HepG2 (cell line): ENCODE data around the gene PNRC1. TPM values are rescaled to one million over a fixed set of nuclear protein-coding genes. Genes with fewer than 3 reads are reported as not detected.

Experiments used
- ATAC-seq: fragments of 200-7000 bp; cut with Tn5 transposase; 3 replicates; pipeline ENCODE4 v1.9.1; 2020; ENCODE audit warnings: mild to moderate bottlenecking, moderate library complexity
- BruUV-seq: library from RNA; stranded (reverse); fragments of 400-500 nt; replicated peaks from 2 replicates; lab custom pipeline; 2021; lab: Mats Ljungman, UMichigan
- CTCF ChIA-PET: fragments of 300-600 bp; formaldehyde crosslinking; extraction: SDS; loops from one replicate; lab custom pipeline; 2021; ENCODE audit warnings: low total read pairs, inconsistent platforms, low intra/inter-chr PET ratio; lab: Yijun Ruan, JAX
- POLR2A ChIA-PET: fragments of 350-600 bp; sonication (Branson Sonifier 250); formaldehyde crosslinking; loops from one replicate; lab custom pipeline; 2020; ENCODE audit warnings: antibody characterized with exemption, inconsistent platforms; lab: Yijun Ruan, JAX
- DNase-seq: peaks from one replicate; pipeline ENCODE4 v3.0.0-alpha.2; 2015; ENCODE audit warnings: low spot score
- FAIRE-seq: peaks from 3 replicates; lab custom pipeline; 2011; peaks lifted over from hg19 to GRCh38; lab: Jason Lieb, UNC
- H2AFZ ChIP-seq: one replicate; pipeline ENCODE4 v1.6.1; 2011; ENCODE audit warnings: low read length, inconsistent platforms
- H3K27ac ChIP-seq: fragments of 300-600 bp; 3 replicates; pipeline ENCODE4 v1.8.0; 2011; ENCODE audit warnings: mixed run types, mild to moderate bottlenecking, mixed read lengths, low read length, inconsistent platforms; ENCODE audit not compliant: insufficient read depth; ENCODE audit errors: extremely low read length
- H3K27me3 ChIP-seq, 2 experiments: fragments of 200-600 bp in 1 of 2; 2 replicates in 1 of 2; 3 replicates in 1 of 2; pipeline versions ENCODE4 v1.6.0 to v1.8.0; 2011; ENCODE audit warnings: low read length in 2 of 2, mild to moderate bottlenecking in 2 of 2, moderate library complexity in 2 of 2, inconsistent platforms in 1 of 2; ENCODE audit not compliant: insufficient read depth in 2 of 2, control insufficient read depth in 1 of 2
- H3K36me3 ChIP-seq, 2 experiments: fragments of 200-600 bp in 1 of 2; replicated peaks in 1 of 2; 2 replicates in 1 of 2; 3 replicates in 1 of 2; pipeline versions ENCODE4 v1.5.1 to v1.8.0; 2011; ENCODE audit warnings: low read length in 2 of 2, inconsistent platforms in 1 of 2; ENCODE audit not compliant: insufficient read depth in 2 of 2, control insufficient read depth in 1 of 2
- H3K4me1 ChIP-seq: 2 replicates; pipeline ENCODE4 v1.5.1; 2012; ENCODE audit warnings: low read length, inconsistent platforms; ENCODE audit not compliant: insufficient read depth
- H3K4me2 ChIP-seq: 2 replicates; pipeline ENCODE4 v1.6.0; 2011; ENCODE audit warnings: low read depth, low read length, inconsistent platforms
- H3K4me3 ChIP-seq, 3 experiments: fragments of 200-600 bp in 1 of 3; sonication (generic), shearing (Covaris generic) in 1 of 3; replicated peaks in 1 of 3; 2 replicates each; pipeline ENCODE4 v1.5.1; 2011 to 2016; ENCODE audit warnings: low read length in 3 of 3, inconsistent platforms in 2 of 3, low read depth in 2 of 3, mild to moderate bottlenecking in 2 of 3, control low read depth in 1 of 3, mixed read lengths in 1 of 3; ENCODE audit not compliant: insufficient read depth in 1 of 3
- H3K79me2 ChIP-seq: one replicate; pipeline ENCODE4 v1.6.1; 2011; ENCODE audit warnings: low read length, inconsistent platforms; ENCODE audit not compliant: insufficient read depth
- H3K9ac ChIP-seq: 2 replicates; pipeline ENCODE4 v1.6.0; 2011; ENCODE audit warnings: mild to moderate bottlenecking, low read depth, low read length, inconsistent platforms; ENCODE audit not compliant: insufficient read depth
- H3K9me3 ChIP-seq: 2 replicates; pipeline ENCODE4 v1.5.1; 2012; ENCODE audit warnings: mild to moderate bottlenecking, low read length
- H4K20me1 ChIP-seq: 2 replicates; pipeline ENCODE4 v1.6.0; 2011; ENCODE audit warnings: inconsistent platforms, mild to moderate bottlenecking, low read length, moderate library complexity; ENCODE audit not compliant: insufficient read depth
- GLMP ChIP-seq: sonication (generic); formaldehyde crosslinking; IDR thresholded peaks from 2 replicates; pipeline ENCODE4 v1.9.0; 2021; ENCODE audit warnings: missing genetic modification reagents, mild to moderate bottlenecking, borderline replicate concordance
- LRRFIP1 ChIP-seq: sonication (generic); formaldehyde crosslinking; conservative IDR thresholded peaks from 2 replicates; pipeline ENCODE4 v1.4.0; 2020; ENCODE audit warnings: missing genetic modification reagents
- MBNL3 ChIP-seq: fragments of 250-450 bp; sonication (Bioruptor Pico); conservative IDR thresholded peaks from 2 replicates; pipeline ENCODE4 v1.8.0; 2022; ENCODE audit warnings: mild to moderate bottlenecking, inconsistent platforms
- MNT ChIP-seq: fragments of 450-650 bp; IDR thresholded peaks from 2 replicates; pipeline ENCODE4 v1.6.1; 2016
- MZF1 ChIP-seq: sonication (generic); formaldehyde crosslinking; IDR thresholded peaks from 2 replicates; pipeline ENCODE4 v1.8.1; 2023; ENCODE audit warnings: mild to moderate bottlenecking, missing genetic modification reagents, borderline replicate concordance
- TFE3 ChIP-seq: IDR thresholded peaks from 2 replicates; pipeline ENCODE4 v1.6.1; 2016
- ZNF24 ChIP-seq: fragments of 450-650 bp; IDR thresholded peaks from 2 replicates; pipeline ENCODE4 v1.6.1; 2017; ENCODE audit warnings: antibody characterized with exemption, mild to moderate bottlenecking
- ZNF30 ChIP-seq: sonication (generic); formaldehyde crosslinking; IDR thresholded peaks from 2 replicates; pipeline ENCODE4 v1.5.0; 2020; ENCODE audit warnings: mild to moderate bottlenecking, missing genetic modification reagents
- ZNF33A ChIP-seq: sonication (generic); formaldehyde crosslinking; IDR thresholded peaks from 2 replicates; pipeline ENCODE4 v1.5.1; 2020; ENCODE audit warnings: missing genetic modification reagents, mild to moderate bottlenecking, moderate library complexity, borderline replicate concordance
- ZNF33B ChIP-seq: sonication (generic); formaldehyde crosslinking; IDR thresholded peaks from 2 replicates; pipeline ENCODE4 v1.5.1; 2020; ENCODE audit warnings: mild to moderate bottlenecking, missing genetic modification reagents
- ZNF562 ChIP-seq: sonication (generic); formaldehyde crosslinking; IDR thresholded peaks from 2 replicates; pipeline ENCODE4 v1.8.0; 2022; ENCODE audit warnings: missing genetic modification reagents, borderline replicate concordance
- ZSCAN21 ChIP-seq: sonication (generic); formaldehyde crosslinking; IDR thresholded peaks from 2 replicates; pipeline ENCODE4 v1.8.0; 2022; ENCODE audit warnings: mild to moderate bottlenecking, missing genetic modification reagents, moderate library complexity, borderline replicate concordance
- WGBS: methylation state at CpG from one replicate; pipeline ENCODE4 v1.1.6; 2017; ENCODE audit warnings: low lambda C conversion rate; 5-methylcytosine and 5-hydroxymethylcytosine counted together
- in situ Hi-C: cut with HindIII; loops from 2 replicates; pipeline ENCODE4 v1.10.0; 2017; ENCODE audit warnings: low pct_unique_long_range_greater_than_20kb; ENCODE audit not compliant: extremely low pct_ligation_motif_present
- intact Hi-C: fragments of 100-400 bp; cut with micrococcal nuclease; formaldehyde crosslinking; loops from one replicate; pipeline ENCODE4 v1.10.0; 2022; ENCODE audit not compliant: unreplicated experiment
- polyA plus RNA-seq, 8 experiments: library from polyadenylated mRNA; depleted of rRNA in 3 of 8; stranded (reverse) in 7 of 8; unstranded in 1 of 8; fragments of >200 nt; fragmentation: Illumina TruSeq in 4 of 8; extraction: Trizol in 4 of 8; gene quantifications; 2 replicates each; pipeline versions ENCODE4 v1.2.1 to v1.2.3, GENCODE V29; 2011 to 2016; ENCODE audit warnings: low read depth in 4 of 8, missing spikeins in 1 of 8, mixed read lengths in 1 of 8; ENCODE audit not compliant: insufficient read depth in 1 of 8
- total RNA-seq, 5 experiments: library from RNA; depleted of rRNA; stranded (reverse); fragments of >200 nt; fragmentation: Illumina TruSeq; extraction: Trizol; gene quantifications; 2 replicates each; pipeline ENCODE4 v1.2.3, GENCODE V29; 2016; ENCODE audit warnings: low read depth in 1 of 5

PNRC1 gene
- total and polyA plus RNA-seq, 2 of the 13 experiments (the other 11 are each of a cell fraction or from before 2014, with no cell fraction given) = 17.6 to 36.0 TPM

GRCh38 chr6:89059227-89059626, 21.3 kb upstream of the PNRC1 start:
- intact Hi-C loops = no loop called here
- ATAC-seq (no peak), FAIRE-seq (no peak), DNase-seq (no peak)
- no peak overlapping the region for H3K4me3 ChIP-seq
- no peak overlapping the region for H3K27ac ChIP-seq
- H3K36me3 ChIP-seq = no peaks in the 10 kb centered on the region
- in situ Hi-C loops = no loop called here
- H3K27me3 ChIP-seq = no peaks in the 10 kb centered on the region
- H3K9ac ChIP-seq = no peak overlapping the region
- BruUV-seq = no TSS peak
- H3K9me3 ChIP-seq = no peaks in the 10 kb centered on the region
- H4K20me1 ChIP-seq = no peaks in the 10 kb centered on the region
- ChIA-PET POLR2A (interaction anchor here (1.8 kb wide), 1 partner anchor 21 kb away, joined by 4 read pairs; the partner anchor contains the start of gene PNRC1), CTCF (no interaction called here)
- H3K4me2 ChIP-seq = no peak overlapping the region
- H2AFZ ChIP-seq = no peak overlapping the region
- H3K79me2 ChIP-seq = no peaks in the 10 kb centered on the region
- no peak for TF ChIP-seq ZSCAN21
- TF ChIP-seq TFE3 (CRISPR knock-in tag) = no peak
- TF ChIP-seq GLMP (CRISPR knock-in tag) = no peak
- no peak for TF ChIP-seq ZNF33B
- TF ChIP-seq MZF1 = no peak
- no peak for TF ChIP-seq MNT
- TF ChIP-seq LRRFIP1 (CRISPR knock-in tag) = no peak
- no peak for TF ChIP-seq ZNF24
- TF ChIP-seq MBNL3 = no peak
- TF ChIP-seq ZNF562 (CRISPR knock-in tag) = no peak
- no peak for TF ChIP-seq ZNF33A (CRISPR knock-in tag)
- no peak for TF ChIP-seq ZNF30 (CRISPR knock-in tag)
- whole genome bisulfite sequencing = 86% methylated on average over 12 of the region's 12 CpGs
- no peaks in the 10 kb centered on the region for H3K4me1 ChIP-seq
